HepG2 (cell line): ENCODE data around the gene TDP2. TPM values are rescaled to one million over a fixed set of nuclear protein-coding genes. Genes with fewer than 3 reads are reported as not detected.

Source experiments
- AFF4 ChIP-seq: sonication (generic); formaldehyde crosslinking; IDR thresholded peaks from 2 replicates; pipeline ENCODE4 v1.4.0; 2020; ENCODE audit warnings: missing genetic modification reagents
- ATF1 ChIP-seq: IDR thresholded peaks from 2 replicates; pipeline ENCODE4 v1.6.1; 2016; ENCODE audit warnings: mild to moderate bottlenecking, control low read depth
- CENPX ChIP-seq: sonication (generic); formaldehyde crosslinking; IDR thresholded peaks from 2 replicates; pipeline ENCODE4 v1.9.0; 2021; ENCODE audit warnings: mild to moderate bottlenecking, missing genetic modification reagents, moderate library complexity
- E2F2 ChIP-seq: sonication (generic); formaldehyde crosslinking; IDR thresholded peaks from 2 replicates; pipeline ENCODE4 v1.4.0; 2020; ENCODE audit warnings: missing genetic modification reagents, borderline replicate concordance
- HMGA1 ChIP-seq: sonication (generic); formaldehyde crosslinking; conservative IDR thresholded peaks from 2 replicates; pipeline ENCODE4 v1.4.0; 2020; ENCODE audit warnings: missing genetic modification reagents
- KDM2A ChIP-seq: sonication (generic); formaldehyde crosslinking; IDR thresholded peaks from 2 replicates; pipeline ENCODE4 v1.4.0; 2020; ENCODE audit warnings: low read depth, missing genetic modification reagents, borderline replicate concordance
- KMT2B ChIP-seq: IDR thresholded peaks from 2 replicates; pipeline ENCODE4 v1.6.1; 2016; ENCODE audit warnings: missing genetic modification reagents, missing compliant biosample characterization
- MED8 ChIP-seq: sonication (generic); formaldehyde crosslinking; IDR thresholded peaks from 2 replicates; pipeline ENCODE4 v1.8.1; 2023; ENCODE audit warnings: mild to moderate bottlenecking, missing genetic modification reagents; ENCODE audit not compliant: insufficient replicate concordance
- MTF2 ChIP-seq: sonication (generic); formaldehyde crosslinking; IDR thresholded peaks from 2 replicates; pipeline ENCODE4 v1.5.0; 2020; ENCODE audit warnings: missing genetic modification reagents, borderline replicate concordance
- PLSCR1 ChIP-seq: sonication (generic); formaldehyde crosslinking; IDR thresholded peaks from 2 replicates; pipeline ENCODE4 v1.5.0; 2020; ENCODE audit warnings: missing genetic modification reagents, mild to moderate bottlenecking, borderline replicate concordance
- PTBP1 ChIP-seq: fragments of 200-400 bp; formaldehyde crosslinking; IDR thresholded peaks from 2 replicates; pipeline ENCODE4 v1.6.1; 2018; ENCODE audit warnings: low read length, low read depth; ENCODE audit not compliant: poor library complexity, severe bottlenecking
- RBM22 ChIP-seq: fragments of 200-400 bp; formaldehyde crosslinking; optimal IDR thresholded peaks from 2 replicates; pipeline ENCODE3; 2017; ENCODE audit warnings: mild to moderate bottlenecking, low read length, moderate library complexity
- RELA ChIP-seq: sonication (generic); formaldehyde crosslinking; IDR thresholded peaks from 2 replicates; pipeline ENCODE4 v1.4.0; 2020; ENCODE audit warnings: missing genetic modification reagents
- RFXANK ChIP-seq: IDR thresholded peaks from 2 replicates; pipeline ENCODE4 v1.6.1; 2016
- SNAPC5 ChIP-seq: sonication (generic); formaldehyde crosslinking; IDR thresholded peaks from 2 replicates; pipeline ENCODE4 v1.8.1; 2023; ENCODE audit warnings: mild to moderate bottlenecking, missing genetic modification reagents, borderline replicate concordance
- ZBTB2 ChIP-seq: sonication (generic); formaldehyde crosslinking; IDR thresholded peaks from 2 replicates; pipeline ENCODE4 v1.8.0; 2022; ENCODE audit warnings: low read depth, missing genetic modification reagents
- ZEB1 ChIP-seq: IDR thresholded peaks from 2 replicates; pipeline ENCODE4 v1.6.1; 2012; ENCODE audit warnings: mild to moderate bottlenecking, low read depth, inconsistent platforms; ENCODE audit not compliant: insufficient replicate concordance
- ZNF138 ChIP-seq: sonication (generic); formaldehyde crosslinking; IDR thresholded peaks from 2 replicates; pipeline ENCODE4 v1.5.0; 2020; ENCODE audit warnings: mild to moderate bottlenecking, low read depth, missing genetic modification reagents
- ZNF180 ChIP-seq: sonication (generic); formaldehyde crosslinking; IDR thresholded peaks from 2 replicates; pipeline ENCODE4 v1.4.0; 2020; ENCODE audit warnings: low read depth, missing genetic modification reagents, borderline replicate concordance
- ZNF232 ChIP-seq: sonication (generic); formaldehyde crosslinking; IDR thresholded peaks from 2 replicates; pipeline ENCODE4 v1.4.0; 2020; ENCODE audit warnings: missing genetic modification reagents, borderline replicate concordance
- ZNF576 ChIP-seq: sonication (generic); formaldehyde crosslinking; IDR thresholded peaks from 2 replicates; pipeline ENCODE4 v1.4.0; 2020; ENCODE audit warnings: mild to moderate bottlenecking, missing genetic modification reagents
- ZNF75D ChIP-seq: sonication (generic); formaldehyde crosslinking; IDR thresholded peaks from 2 replicates; pipeline ENCODE4 v1.8.1; 2023; ENCODE audit warnings: missing genetic modification reagents, mild to moderate bottlenecking, borderline replicate concordance
- ZNF780A ChIP-seq: sonication (generic); formaldehyde crosslinking; IDR thresholded peaks from 2 replicates; pipeline ENCODE4 v1.8.0; 2022; ENCODE audit warnings: mild to moderate bottlenecking, missing genetic modification reagents, moderate library complexity
- ZSCAN29 ChIP-seq: sonication (generic); formaldehyde crosslinking; conservative IDR thresholded peaks from 2 replicates; pipeline ENCODE4 v1.4.0; 2020; ENCODE audit warnings: mild to moderate bottlenecking, missing genetic modification reagents
- polyA plus RNA-seq, 8 experiments: library from polyadenylated mRNA; depleted of rRNA in 3 of 8; stranded (reverse) in 7 of 8; unstranded in 1 of 8; fragments of >200 nt; fragmentation: Illumina TruSeq in 4 of 8; extraction: Trizol in 4 of 8; gene quantifications; 2 replicates each; pipeline versions ENCODE4 v1.2.1 to v1.2.3, GENCODE V29; 2011 to 2016; ENCODE audit warnings: low read depth in 4 of 8, missing spikeins in 1 of 8, mixed read lengths in 1 of 8; ENCODE audit not compliant: insufficient read depth in 1 of 8
- total RNA-seq, 5 experiments: library from RNA; depleted of rRNA; stranded (reverse); fragments of >200 nt; fragmentation: Illumina TruSeq; extraction: Trizol; gene quantifications; 2 replicates each; pipeline ENCODE4 v1.2.3, GENCODE V29; 2016; ENCODE audit warnings: low read depth in 1 of 5

TDP2 gene
- total and polyA plus RNA-seq, 2 of the 13 experiments (the other 11 are each of a cell fraction or from before 2014, with no cell fraction given) = 30.5 to 42.6 TPM

GRCh38 chr6:24667378-24667803, 692 bp upstream of the TDP2 start (continued):
- TF ChIP-seq PLSCR1 (CRISPR knock-in tag) (no peak), RBM22 (no peak), AFF4 (CRISPR knock-in tag) (no peak), ZNF576 (CRISPR knock-in tag) (no peak), KDM2A (no peak), E2F2 (CRISPR knock-in tag) (no peak), ZBTB2 (CRISPR knock-in tag) (no peak), KMT2B (CRISPR knock-in tag) (no peak), ZNF75D (no peak), ZNF780A (CRISPR knock-in tag) (no peak), ZNF180 (CRISPR knock-in tag) (no peak), ZNF138 (CRISPR knock-in tag) (no peak), SNAPC5 (CRISPR knock-in tag) (peak; percentile 43), ZNF232 (CRISPR knock-in tag) (no peak; the same call in 1 of the 2 replicates), ZSCAN29 (CRISPR knock-in tag) (no peak), MTF2 (no peak), ATF1 (CRISPR knock-in tag) (0 out of 2 replicates have a peak, but pooled peaks have one; percentile 5), RELA (CRISPR knock-in tag) (no peak), RFXANK (no peak), ZEB1 (no peak), PTBP1 (no peak), CENPX (no peak), MED8 (CRISPR knock-in tag) (no peak), HMGA1 (CRISPR knock-in tag) (no peak)
